ENCODE results near the gene IFNAR1. TPM values are rescaled to one million over a fixed set of nuclear protein-coding genes. Genes with fewer than 3 reads are reported as not detected.

Gene IFNAR1
- total and polyA plus RNA-seq, 2 donors (not counting 3 experiments of a cell fraction or from before 2014, with no cell fraction given), result 16.2 to 47.8 TPM

- Histone ChIP-seq H3K9me1 (replicated peaks; ENCODE audit: control insufficient read depth, extremely low read depth, insufficient read depth, low read length) (no peaks in the 10 kb centered on the region), H3K4me2 (ENCODE audit: insufficient read depth, low read length) (no peak overlapping the region), H3K36me3 (ENCODE audit: control insufficient read depth in 2 of 2, extremely low read depth in 1 of 2, insufficient read depth in 2 of 2, low read length in 2 of 2) (no peaks in the 10 kb centered on the region), H3K9ac (replicated peaks; ENCODE audit: extremely low read depth, insufficient read depth, low read length) (no peak overlapping the region), H3K27ac (ENCODE audit: insufficient read depth, low read depth, low read length) (no peak overlapping the region), H4K20me1 (replicated peaks; ENCODE audit: control insufficient read depth, extremely low read depth, insufficient read depth, low read length) (no peaks in the 10 kb centered on the region), H3K27me3 (ENCODE audit: control insufficient read depth in 2 of 2, insufficient read depth in 2 of 2, low read length in 2 of 2) (no peaks in the 10 kb centered on the region), H3K4me3 (replicated peaks in 1 of 3; ENCODE audit: insufficient read depth in 1 of 3, low read depth in 1 of 3, low read length in 3 of 3) (no peak overlapping the region), H2AFZ (ENCODE audit: low read depth, low read length) (no peak overlapping the region), H3K9me3 (replicated peaks; ENCODE audit: control insufficient read depth, insufficient read depth, low read length) (no peaks in the 10 kb centered on the region), H3K79me2 (ENCODE audit: control insufficient read depth, insufficient read depth, low read length) (no peaks in the 10 kb centered on the region), H3K4me1 (ENCODE audit: control insufficient read depth, extremely low read depth, insufficient read depth, low read length) (peaks cover 26% of the 10 kb centered on the region)
- intact Hi-C loops (cut with micrococcal nuclease) (no loop called here), dilution Hi-C loops (cut with MboI; ENCODE audit: extremely low pct_ligation_motif_present, low sequenced_read_pairs) (no loop called here)
- BruUV-seq (replicated peaks), result no TSS peak
- ChIA-PET CTCF (no interaction called here), POLR2A (no interaction called here)
- TF ChIP-seq FOS (IDR thresholded peaks at IDR 0.05; ENCODE audit: borderline replicate concordance, insufficient read depth, low read length) (no peak), MAX (IDR thresholded peaks at IDR 0.05; ENCODE audit: insufficient read depth, insufficient read length) (no peak), POLR2A (IDR thresholded peaks at IDR 0.05; ENCODE audit: low read depth, low read length) (no peak)
- FAIRE-seq (no peak), DNase-seq (ENCODE audit: low read depth, low spot score) (no peak)
These were observed 22.0 kb upstream of the IFNAR1 start for GRCh38 chr21:33302796-33303195.

- H3K27me3 ChIP-seq (ENCODE audit: control insufficient read depth in 2 of 2, insufficient read depth in 2 of 2, low read length in 2 of 2), result no peaks in the 10 kb centered on the region
- no peaks in the 10 kb centered on the region for H3K36me3 ChIP-seq (ENCODE audit: control insufficient read depth in 2 of 2, extremely low read depth in 1 of 2, insufficient read depth in 2 of 2, low read length in 2 of 2)
- H3K4me1 ChIP-seq (ENCODE audit: control insufficient read depth, extremely low read depth, insufficient read depth, low read length), result peaks cover 16% of the 10 kb centered on the region
- TF ChIP-seq EZH2 (IDR thresholded peaks at IDR 0.05; ENCODE audit: borderline replicate concordance, low read depth, low read length, severe bottlenecking) (no peak), MYC (IDR thresholded peaks at IDR 0.05; ENCODE audit: low read depth, low read length) (no peak), CTCF (IDR thresholded peaks at IDR 0.05; ENCODE audit: extremely low read depth in 1 of 2, insufficient read depth in 1 of 2, low read depth in 1 of 2, low read length in 2 of 2) (no peak), POLR2AphosphoS5 (IDR thresholded peaks at IDR 0.05; ENCODE audit: insufficient read depth, low read depth, low read length) (no peak), GATA2 (IDR thresholded peaks at IDR 0.05; ENCODE audit: insufficient read depth, insufficient read length, low read depth, low read length) (no peak), JUN (IDR thresholded peaks at IDR 0.05; ENCODE audit: borderline replicate concordance, insufficient read depth, insufficient read length, low read depth) (no peak), MAX (IDR thresholded peaks at IDR 0.05; ENCODE audit: insufficient read depth, insufficient read length) (no peak), POLR2A (IDR thresholded peaks at IDR 0.05; ENCODE audit: low read depth, low read length) (no peak), FOS (IDR thresholded peaks at IDR 0.05; ENCODE audit: borderline replicate concordance, insufficient read depth, low read length) (no peak)
- ChIA-PET POLR2A (no interaction called here), CTCF (no interaction called here)
- H3K27ac ChIP-seq (ENCODE audit: insufficient read depth, low read depth, low read length), result no peak overlapping the region
- H3K4me3 ChIP-seq (replicated peaks in 1 of 3; ENCODE audit: insufficient read depth in 1 of 3, low read depth in 1 of 3, low read length in 3 of 3), result no peak overlapping the region
- no TSS peak for BruUV-seq (replicated peaks)
- intact Hi-C loops (cut with micrococcal nuclease), result no loop called here
- FAIRE-seq, result no peak
- dilution Hi-C loops (cut with MboI; ENCODE audit: extremely low pct_ligation_motif_present, low sequenced_read_pairs), result no loop called here
- H3K4me2 ChIP-seq (ENCODE audit: insufficient read depth, low read length), result no peak overlapping the region
- no peaks in the 10 kb centered on the region for H3K9me1 ChIP-seq (replicated peaks; ENCODE audit: control insufficient read depth, extremely low read depth, insufficient read depth, low read length)
- H3K9me3 ChIP-seq (replicated peaks; ENCODE audit: control insufficient read depth, insufficient read depth, low read length), result no peaks in the 10 kb centered on the region
- H4K20me1 ChIP-seq (replicated peaks; ENCODE audit: control insufficient read depth, extremely low read depth, insufficient read depth, low read length), result no peaks in the 10 kb centered on the region
- H3K9ac ChIP-seq (replicated peaks; ENCODE audit: extremely low read depth, insufficient read depth, low read length), result no peak overlapping the region
- H2AFZ ChIP-seq (ENCODE audit: low read depth, low read length), result no peak overlapping the region
- DNase-seq (ENCODE audit: low read depth, low spot score), result no peak
- no peaks in the 10 kb centered on the region for H3K79me2 ChIP-seq (ENCODE audit: control insufficient read depth, insufficient read depth, low read length)
These were observed 19.5 kb upstream of the IFNAR1 start for GRCh38 chr21:33305344-33305671.
